Left forelimb (tissue), 1 donor: ENCODE data around the gene SLC27A1.
"Not testable (repeated sequence)": the region's sequence is repeated elsewhere in the genome, so short reads cannot be mapped to it uniquely, and the experiment has no call there.

Experiments
- DNase-seq: peaks from one replicate; pipeline ENCODE4 v3.0.0-alpha.2; 2018; ENCODE audit warnings: low spot score

Gene SLC27A1

DNA sequence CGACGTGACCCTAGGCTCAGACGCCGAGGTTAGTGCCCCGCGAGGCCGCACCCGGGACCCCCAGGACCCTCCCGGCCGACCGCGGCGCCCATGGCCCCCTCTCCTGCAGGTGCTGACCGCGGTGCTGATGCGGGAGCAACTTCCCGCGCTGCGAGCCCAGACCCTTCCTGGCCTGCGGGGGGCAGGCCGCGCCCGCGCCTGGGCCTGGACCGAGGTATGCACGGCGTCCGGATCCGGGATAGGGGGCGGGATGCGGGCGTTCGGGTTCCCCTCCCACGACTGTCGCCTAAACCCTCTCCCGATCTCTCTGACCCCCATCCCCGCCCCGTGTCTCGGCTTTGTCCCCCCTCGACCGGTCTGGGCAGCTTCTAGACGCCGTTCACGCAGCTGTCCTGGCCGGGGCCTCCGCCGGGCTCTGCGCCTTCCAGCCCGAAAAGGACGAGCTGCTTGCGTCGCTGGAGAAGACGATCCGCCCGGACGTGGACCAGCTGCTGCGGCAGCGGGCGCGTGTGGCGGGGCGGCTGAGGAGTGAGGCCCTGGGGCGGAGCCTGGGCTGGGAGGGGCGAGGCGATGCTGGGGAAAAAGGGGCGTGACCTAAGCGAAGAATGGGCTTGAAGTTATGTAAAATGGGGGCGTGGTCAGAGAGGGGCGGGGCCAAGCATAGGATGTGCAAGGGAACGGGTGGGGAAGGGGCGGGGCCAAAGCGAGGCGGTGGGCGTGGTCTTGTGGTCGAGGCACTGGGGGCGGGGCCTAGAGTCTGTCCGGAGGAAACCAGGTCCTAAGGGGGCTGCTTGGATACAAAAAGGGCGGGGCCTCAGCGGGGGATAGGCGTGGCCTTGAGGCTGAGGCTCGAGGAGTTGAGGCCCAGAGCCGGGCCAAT, 69.2 kb downstream of the SLC27A1 start:
- DNase-seq: peak; percentile 92

GRCh38 chr19:17540174-17540573, 69.8 kb downstream of the SLC27A1 start:
- no peak for DNase-seq

- no peak for DNase-seq
Measured at GRCh38 chr19:17541184-17541759, 70.9 kb downstream of the SLC27A1 start.

- DNase-seq: no peak
Measured at GRCh38 chr19:17542042-17542441, 71.7 kb downstream of the SLC27A1 start.

DNA sequence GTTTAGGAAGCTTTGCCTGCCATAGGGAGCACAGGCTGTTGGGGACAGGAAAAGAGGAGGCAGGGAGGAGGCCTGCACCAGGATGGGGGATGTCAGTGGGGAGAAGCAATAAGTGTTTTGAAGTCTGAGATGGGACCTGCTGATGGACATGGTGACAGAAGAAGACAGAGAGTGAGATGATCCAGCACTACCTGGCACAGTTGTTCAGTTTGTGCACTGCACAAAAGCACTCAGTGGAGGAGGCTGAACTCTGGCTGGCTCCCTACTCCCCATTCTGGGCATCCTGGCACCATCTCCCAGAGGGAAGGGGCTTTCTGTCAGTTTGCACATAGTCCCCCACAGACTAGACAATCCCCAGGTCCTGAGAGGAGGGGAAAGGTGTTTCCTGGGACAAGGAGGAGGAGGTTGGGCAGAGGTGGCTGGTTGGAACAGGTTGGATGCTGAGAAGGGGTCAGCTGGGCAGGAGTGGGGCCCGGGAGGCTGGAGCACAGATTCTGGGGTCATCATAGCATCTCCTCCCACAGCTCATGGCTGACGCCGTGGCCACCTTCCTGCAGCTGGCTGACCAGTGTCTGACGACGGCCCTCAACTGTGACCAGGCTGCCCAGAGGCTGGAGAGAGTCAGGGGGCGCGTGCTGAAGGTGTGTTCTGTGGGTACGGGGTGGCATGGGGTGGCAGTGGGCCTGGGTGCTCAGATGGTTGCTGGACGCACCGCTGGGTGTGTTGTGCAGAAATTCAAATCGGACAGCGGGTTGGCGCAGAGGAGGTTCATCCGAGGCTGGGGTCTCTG, 72.7 kb downstream of the SLC27A1 start:
- no peak for DNase-seq

- DNase-seq: no peak
Measured at GRCh38 chr19:17543986-17544385, 73.7 kb downstream of the SLC27A1 start.

- DNase-seq: no peak
Measured at GRCh38 chr19:17544418-17544817, 74.1 kb downstream of the SLC27A1 start.

DNA sequence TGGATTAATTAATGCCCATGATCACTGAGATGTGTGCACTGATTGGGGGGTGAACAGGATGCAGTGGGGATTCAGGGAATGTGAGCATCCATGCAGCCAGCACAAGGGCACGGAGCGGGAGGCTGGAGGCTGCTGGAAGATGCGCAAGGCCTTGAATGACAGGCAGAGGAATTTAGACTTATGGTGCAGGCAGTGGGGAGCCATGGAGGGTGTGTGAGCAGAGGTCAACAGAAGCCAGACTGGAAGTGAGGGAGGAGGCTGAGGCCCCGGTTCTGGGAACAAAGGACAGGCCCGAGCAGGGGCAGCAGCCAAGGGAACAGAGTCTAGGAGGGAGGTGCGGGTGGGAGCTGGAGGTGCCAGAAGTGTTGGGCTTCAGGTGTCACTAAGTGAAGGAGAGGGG, 77.8 kb downstream of the SLC27A1 start:
- no peak for DNase-seq

DNA sequence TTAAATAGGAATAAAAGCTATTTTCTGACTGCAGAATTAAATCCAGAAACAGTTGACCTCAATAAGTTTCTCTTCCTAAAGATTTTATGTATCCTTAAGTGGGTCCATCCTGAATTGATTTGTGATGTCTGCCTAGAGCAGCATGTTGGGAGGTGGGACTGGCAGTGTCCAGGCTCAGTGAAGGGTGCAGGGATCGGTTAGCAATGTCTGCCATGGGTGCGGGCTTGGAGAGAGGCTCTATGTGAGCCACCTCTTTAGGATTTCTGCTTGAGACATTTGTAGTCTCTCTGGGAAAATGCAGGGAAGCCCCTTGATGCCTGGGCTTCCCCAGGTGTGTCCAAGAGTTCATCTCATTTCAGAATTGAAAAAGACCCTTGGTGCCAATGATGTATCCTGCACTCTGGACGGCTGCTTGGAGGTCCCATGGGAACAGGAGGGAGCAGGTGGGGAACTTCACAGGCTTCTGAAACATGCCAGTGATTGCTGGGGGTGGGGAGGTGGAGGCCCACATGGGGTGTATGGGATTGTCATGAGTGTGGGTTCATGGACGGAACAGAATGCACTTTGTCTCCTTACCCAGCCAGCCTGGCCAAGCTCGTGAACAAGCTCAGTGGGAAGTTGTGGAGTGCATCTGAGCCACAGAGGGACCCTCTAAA, 78.9 kb downstream of the SLC27A1 start:
- DNase-seq: no peak

DNA sequence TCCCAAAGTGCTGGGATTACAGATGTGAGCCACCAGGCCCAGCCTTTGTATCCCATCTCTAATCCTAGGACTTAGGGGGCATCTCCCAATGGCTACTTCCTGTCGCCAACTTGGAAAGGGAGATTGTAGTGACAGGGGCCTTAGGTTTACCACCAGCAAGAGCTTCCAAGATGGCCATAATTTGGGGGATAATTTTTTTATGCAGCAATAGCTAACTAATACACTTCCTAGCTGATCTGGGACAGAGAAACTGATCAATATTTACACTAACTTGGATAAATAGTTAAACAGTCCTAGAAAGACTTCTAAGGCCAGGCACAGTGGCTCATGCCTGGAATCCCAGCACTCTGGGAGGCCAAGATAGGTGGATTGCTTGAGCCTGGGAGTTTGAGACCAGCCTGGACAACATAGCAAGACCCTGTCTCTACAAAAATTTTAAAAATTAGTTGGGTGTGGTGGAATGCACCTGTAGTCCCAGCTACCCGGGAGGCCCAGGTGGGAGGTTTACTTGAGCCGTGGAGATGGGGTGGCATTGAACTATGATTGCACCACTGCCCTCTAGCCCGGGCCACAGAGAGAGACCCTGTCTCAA, 79.8 kb downstream of the SLC27A1 start:
- no peak for DNase-seq

- DNase-seq: not testable (repeated sequence)
Measured at GRCh38 chr19:17552735-17553134, 82.4 kb downstream of the SLC27A1 start.

- DNase-seq: peak; percentile 77
Measured at GRCh38 chr19:17553256-17553655, 82.9 kb downstream of the SLC27A1 start.

GRCh38 chr19:17554968-17555479, 84.7 kb downstream of the SLC27A1 start:
- no peak for DNase-seq

DNA sequence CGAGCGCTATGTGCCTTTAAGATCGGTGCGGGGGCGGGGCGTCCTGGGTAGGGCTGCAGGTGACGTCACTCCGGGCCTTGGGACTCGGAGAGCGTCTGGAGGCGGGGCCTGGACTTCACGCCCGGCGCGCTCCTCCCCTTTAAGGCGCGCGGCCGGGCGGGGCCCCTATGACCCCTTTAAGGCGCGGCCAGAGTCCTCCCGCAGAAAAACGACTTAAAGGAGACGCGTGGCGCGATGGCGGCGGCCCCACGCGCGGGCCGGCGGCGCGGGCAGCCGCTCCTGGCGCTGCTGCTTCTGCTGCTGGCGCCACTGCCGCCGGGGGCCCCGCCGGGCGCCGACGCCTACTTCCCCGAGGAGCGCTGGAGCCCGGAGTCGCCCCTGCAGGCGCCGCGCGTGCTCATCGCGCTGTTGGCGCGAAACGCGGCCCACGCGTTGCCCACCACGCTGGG, 85.2 kb downstream of the SLC27A1 start, which contains the start of gene COLGALT1:
Gene COLGALT1, plus strand, starts transcription at position 170 of the 449 bp plus-strand sequence. Its CDS starts 65 bp downstream, at position 235.
- DNase-seq: peak; percentile 96
